HG03565 (cell line): Measurements from ENCODE around the gene HEY2.
"Not testable (repeated sequence)": the region's sequence is repeated elsewhere in the genome, so short reads cannot be mapped to it uniquely, and the experiment has no call there.

Experiments
- ATAC-seq: cut with Tn5 transposase; IDR thresholded peaks from one replicate; pipeline ENCODE4 v1.9.1; 2021; ENCODE audit warnings: mild to moderate bottlenecking, moderate library complexity; ENCODE audit not compliant: unreplicated experiment

Gene HEY2

GRCh38 chr6:125793863-125794262 is 44.4 kb downstream of the HEY2 start:
- ATAC-seq, result no peak

- no peak for ATAC-seq
Measured at GRCh38 chr6:125794342-125795137, 45.1 kb downstream of the HEY2 start.

DNA sequence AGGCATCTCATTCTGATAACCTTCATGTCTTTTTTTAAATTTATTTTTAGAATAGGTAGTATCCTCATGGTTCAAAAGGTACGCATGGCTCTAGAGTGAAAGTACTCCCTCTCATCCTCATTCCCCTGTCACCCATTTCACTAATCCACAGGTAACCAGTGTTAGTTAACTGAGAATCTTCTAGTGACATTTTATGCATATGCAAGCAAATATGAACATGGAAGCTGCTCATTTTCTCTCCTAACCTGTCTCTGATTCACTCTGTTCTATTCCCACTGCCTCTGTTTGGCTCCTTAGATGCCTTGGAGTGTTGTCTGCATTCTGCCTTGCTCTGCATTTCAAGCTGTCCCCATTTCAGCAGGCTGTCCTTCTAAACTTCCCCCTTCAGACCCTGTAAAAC is 45.9 kb downstream of the HEY2 start:
- ATAC-seq, result no peak

GRCh38 chr6:125797120-125797885 is 47.9 kb downstream of the HEY2 start:
- no peak for ATAC-seq

- ATAC-seq, result no peak
Measured at GRCh38 chr6:125797886-125798444, 48.5 kb downstream of the HEY2 start.

DNA sequence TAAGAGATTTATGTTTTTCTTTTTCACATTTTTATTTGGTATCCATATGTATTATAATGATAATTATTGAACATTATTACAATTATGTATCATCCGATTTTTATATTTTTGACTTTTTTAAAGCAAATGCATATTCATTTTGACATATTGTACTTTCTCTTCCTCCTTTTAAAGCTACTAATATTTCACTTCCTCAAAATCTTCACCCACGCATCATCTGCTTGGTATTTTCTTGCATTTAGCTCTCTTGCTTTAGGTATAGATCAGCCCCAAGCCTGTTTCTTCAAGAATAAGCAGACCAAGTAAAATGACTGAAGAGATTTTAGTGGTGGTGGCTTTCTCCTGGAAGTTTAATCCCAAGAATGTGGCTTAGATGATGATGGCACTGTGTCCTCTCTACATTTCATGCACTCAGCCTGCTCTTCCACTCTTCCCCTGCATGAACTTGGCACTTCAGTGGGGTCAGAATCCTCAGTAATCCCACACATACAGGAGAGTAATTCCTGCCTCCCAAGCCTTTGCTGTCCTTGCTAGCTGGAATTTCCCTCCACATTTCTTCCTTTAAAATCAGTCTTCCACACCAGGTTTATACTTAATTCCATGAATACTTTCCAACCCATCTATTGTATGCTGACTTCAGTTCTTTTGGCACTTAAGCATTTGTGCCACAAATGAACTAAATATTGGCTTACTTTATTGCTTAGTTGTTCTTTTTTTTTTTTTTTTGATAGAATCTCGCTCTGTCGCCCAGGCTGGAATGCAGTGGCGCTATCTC is 49.5 kb downstream of the HEY2 start:
- ATAC-seq, result peak; percentile 86

DNA sequence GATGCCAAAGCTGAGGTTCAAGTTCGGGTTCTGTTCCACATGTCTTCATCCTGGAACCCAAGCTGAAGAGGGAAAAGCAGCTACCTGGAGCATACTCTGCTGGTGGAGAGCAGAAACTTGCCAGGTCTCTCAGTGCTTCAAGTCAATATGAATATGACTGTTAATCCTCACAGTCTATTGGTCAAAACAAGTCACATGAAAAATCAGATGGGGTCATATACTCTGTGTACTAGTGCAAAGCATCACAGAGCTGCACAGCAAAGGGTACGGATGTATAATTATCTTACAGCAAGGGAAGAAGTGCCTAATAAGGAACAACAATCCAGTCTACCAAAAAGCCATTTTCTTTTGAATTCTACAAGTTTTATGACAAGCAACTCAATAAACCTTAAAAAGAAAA is 53.0 kb downstream of the HEY2 start:
- ATAC-seq, result no peak

- ATAC-seq, result peak; percentile 17
Measured at GRCh38 chr6:125802943-125803377, 53.5 kb downstream of the HEY2 start.

DNA sequence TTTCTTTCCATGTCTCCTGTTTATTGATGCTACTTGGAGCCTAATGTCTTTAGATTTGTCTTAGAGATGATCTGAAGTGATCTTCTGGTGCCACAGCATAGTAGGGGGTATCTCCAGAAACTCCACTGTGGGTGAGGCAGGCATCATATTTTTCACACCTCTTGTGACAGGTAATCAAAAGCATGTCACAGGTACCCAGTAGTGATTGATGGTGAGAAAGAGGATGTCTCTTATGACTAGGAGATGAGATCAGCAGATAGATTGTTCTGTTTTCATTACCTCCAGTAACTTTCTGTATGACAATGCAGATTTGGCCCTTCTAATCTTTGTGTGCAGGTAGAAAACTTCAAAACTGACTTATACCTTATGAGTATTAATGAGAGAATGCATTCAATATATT is 54.8 kb downstream of the HEY2 start:
- ATAC-seq, result peak; percentile 65

GRCh38 chr6:125804866-125805425 is 55.5 kb downstream of the HEY2 start:
- not testable (repeated sequence) for ATAC-seq

GRCh38 chr6:125806813-125807212 is 57.4 kb downstream of the HEY2 start:
- no peak for ATAC-seq

DNA sequence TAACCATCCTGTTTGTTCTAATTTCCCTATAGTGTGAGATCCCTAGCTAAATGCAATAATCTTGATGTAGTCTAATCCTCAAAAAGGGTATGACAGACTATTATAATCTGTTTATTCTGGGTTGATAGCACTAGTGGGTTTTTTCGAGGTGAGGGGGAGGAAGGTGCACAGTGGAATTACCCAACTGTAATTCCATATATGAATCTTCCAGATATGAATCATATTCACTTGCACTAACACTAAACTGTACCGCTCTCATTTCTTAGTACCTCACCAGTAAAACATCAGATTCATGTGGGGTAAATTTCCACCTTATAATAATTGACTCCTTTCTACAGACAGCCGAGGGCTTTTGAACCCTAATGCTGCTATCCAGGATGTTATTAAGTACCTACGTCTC is 57.9 kb downstream of the HEY2 start:
- ATAC-seq, result peak; percentile 28

- ATAC-seq, result peak; percentile 17
Measured at GRCh38 chr6:125808060-125808459, 58.6 kb downstream of the HEY2 start.

- ATAC-seq, result no peak
Measured at GRCh38 chr6:125808591-125808990, 59.2 kb downstream of the HEY2 start.

GRCh38 chr6:125809570-125810170 is 60.2 kb downstream of the HEY2 start:
- no peak for ATAC-seq

GRCh38 chr6:125810445-125810844 is 61.0 kb downstream of the HEY2 start:
- no peak for ATAC-seq
